GM18861 (cell line): Measurements from ENCODE around the gene SPATS2.

Source experiments
- ATAC-seq: cut with Tn5 transposase; IDR thresholded peaks from one replicate; pipeline ENCODE4 v1.9.1; 2021; ENCODE audit not compliant: unreplicated experiment

The SPATS2 gene

GRCh38 chr12:49335955-49336644, 31.2 kb upstream of the SPATS2 start:
- ATAC-seq: no peak

GRCh38 chr12:49336645-49337584, 30.3 kb upstream of the SPATS2 start, which contains the start of gene C1QL4:
C1QL4 (minus strand) TSS chr12:49337188; CDS start chr12:49336477, 711 bp downstream.
- no peak for ATAC-seq

GRCh38 chr12:49338830-49339463, 28.3 kb upstream of the SPATS2 start:
- no peak for ATAC-seq

GRCh38 chr12:49339464-49339861, 27.8 kb upstream of the SPATS2 start:
- no peak for ATAC-seq

- no peak for ATAC-seq
Measured at GRCh38 chr12:49340095-49340870, 27.0 kb upstream of the SPATS2 start.

- ATAC-seq: no peak
Measured at GRCh38 chr12:49340971-49341776, 26.1 kb upstream of the SPATS2 start.

GRCh38 chr12:49341777-49342065, 25.5 kb upstream of the SPATS2 start:
- ATAC-seq: no peak

GRCh38 chr12:49342066-49342913, 25.0 kb upstream of the SPATS2 start:
- ATAC-seq: peak; percentile 62

- ATAC-seq: no peak
Measured at GRCh38 chr12:49342914-49343731, 24.1 kb upstream of the SPATS2 start.

- ATAC-seq: no peak
Measured at GRCh38 chr12:49344486-49345050, 22.7 kb upstream of the SPATS2 start.

- ATAC-seq: no peak
Measured at GRCh38 chr12:49345051-49345824, 22.0 kb upstream of the SPATS2 start.

- no peak for ATAC-seq
Measured at GRCh38 chr12:49345825-49346658, 21.2 kb upstream of the SPATS2 start.

GRCh38 chr12:49346659-49347310, 20.5 kb upstream of the SPATS2 start, which contains the start of gene DNAJC22:
DNAJC22 (plus strand) TSS chr12:49346888; CDS start chr12:49348873, 1,985 bp downstream.
- no peak for ATAC-seq

GRCh38 chr12:49347311-49348193, 19.7 kb upstream of the SPATS2 start:
- no peak for ATAC-seq

- no peak for ATAC-seq
Measured at GRCh38 chr12:49348781-49349180, 18.5 kb upstream of the SPATS2 start.
